SW 1271 (cell line): ENCODE results near the gene ERBB3.
A peak's percentile ranks its signal among the peaks of the same experiment; 100 is the strongest.
"Not testable (repeated sequence)": the region's sequence is repeated elsewhere in the genome, so short reads cannot be mapped to it uniquely, and the experiment has no call there.

Experiments used
- DNase-seq, 2 experiments: peaks; one replicate each; lab custom pipeline; 2025; lab: John Stamatoyannopoulos, UW

ERBB3 gene

DNA sequence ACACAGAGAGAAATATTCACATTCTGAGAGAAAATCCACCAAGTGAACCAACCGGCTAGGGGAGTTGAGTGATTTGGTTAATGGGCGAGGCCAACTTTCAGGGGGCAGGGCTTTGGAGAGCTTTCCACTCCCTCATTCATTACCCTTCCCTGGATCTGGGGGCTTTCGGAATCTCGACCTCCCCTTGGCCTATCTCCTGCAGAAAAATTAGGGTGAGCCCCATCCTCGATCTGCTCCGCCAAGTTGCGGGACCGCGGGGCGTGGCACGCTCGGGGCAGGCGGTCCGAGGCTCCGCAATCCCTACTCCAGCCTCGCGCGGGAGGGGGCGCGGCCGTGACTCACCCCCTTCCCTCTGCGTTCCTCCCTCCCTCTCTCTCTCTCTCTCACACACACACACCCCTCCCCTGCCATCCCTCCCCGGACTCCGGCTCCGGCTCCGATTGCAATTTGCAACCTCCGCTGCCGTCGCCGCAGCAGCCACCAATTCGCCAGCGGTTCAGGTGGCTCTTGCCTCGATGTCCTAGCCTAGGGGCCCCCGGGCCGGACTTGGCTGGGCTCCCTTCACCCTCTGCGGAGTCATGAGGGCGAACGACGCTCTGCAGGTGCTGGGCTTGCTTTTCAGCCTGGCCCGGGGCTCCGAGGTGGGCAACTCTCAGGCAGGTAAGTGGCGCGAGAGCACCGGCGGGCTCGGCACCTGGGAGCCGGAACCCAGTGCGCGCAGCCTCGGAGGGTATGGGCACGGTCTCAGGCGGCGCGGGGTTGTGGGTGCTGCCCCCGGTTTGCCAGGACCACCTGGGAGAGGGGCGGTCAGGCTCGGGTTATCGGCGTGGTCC, at the start of gene ERBB3:
Gene ERBB3 (plus strand): TSS at position 443 of the 833 bp plus-strand sequence. CDS start 136 bp downstream, at position 579.
- DNase-seq, result peak; percentile 47 to 76

DNA sequence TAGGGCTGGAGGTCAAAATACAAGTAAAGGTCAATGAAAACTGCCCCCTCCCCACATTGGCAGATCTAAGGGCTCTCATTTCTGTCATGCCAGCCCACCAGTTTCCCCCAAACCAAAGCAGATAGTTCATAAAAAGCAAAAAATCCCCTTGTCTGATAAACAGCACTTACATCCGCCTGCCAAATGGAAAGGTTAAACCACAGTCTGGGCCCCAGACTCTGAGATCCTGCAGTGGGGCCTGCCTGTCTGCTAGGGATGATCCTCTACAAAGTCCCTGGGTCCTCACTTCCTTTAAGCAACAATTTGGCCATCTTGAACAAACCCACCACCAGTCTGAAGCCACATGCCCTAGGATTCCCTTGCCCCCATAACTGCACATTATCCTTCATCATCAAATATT, 48.0 kb upstream of the ERBB3 start:
- DNase-seq, result no peak

DNA sequence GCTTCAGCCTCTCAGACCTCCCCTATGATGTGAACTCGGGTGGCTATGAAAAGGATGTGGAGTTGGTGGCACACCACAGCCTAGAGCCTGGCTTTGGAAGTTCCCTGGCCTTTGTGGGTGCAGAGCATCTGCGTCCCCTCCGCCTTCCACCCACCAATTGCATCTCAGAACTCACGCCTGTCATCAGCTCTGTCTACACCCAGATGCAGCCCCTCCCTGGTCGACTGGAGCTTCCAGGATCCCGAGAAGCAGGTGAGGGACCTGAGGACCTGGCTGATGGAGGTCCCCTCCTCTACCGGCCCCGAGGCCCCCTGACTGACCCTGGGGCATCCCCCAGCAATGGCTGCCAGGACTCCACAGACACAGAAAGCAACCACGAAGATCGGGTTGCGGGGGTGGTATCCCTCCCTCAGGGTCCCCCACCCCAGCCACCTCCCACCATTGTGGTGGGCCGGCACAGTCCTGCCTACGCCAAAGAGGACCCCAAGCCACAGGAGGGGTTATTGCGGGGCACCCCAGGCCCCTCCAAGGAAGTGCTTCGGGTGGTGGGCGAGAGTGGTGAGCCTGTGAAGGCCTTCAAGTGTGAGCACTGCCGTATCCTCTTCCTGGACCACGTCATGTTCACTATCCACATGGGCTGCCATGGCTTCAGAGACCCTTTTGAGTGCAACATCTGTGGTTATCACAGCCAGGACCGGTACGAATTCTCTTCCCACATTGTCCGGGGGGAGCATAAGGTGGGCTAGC, 45.2 kb upstream of the ERBB3 start:
- no peak for DNase-seq

DNA sequence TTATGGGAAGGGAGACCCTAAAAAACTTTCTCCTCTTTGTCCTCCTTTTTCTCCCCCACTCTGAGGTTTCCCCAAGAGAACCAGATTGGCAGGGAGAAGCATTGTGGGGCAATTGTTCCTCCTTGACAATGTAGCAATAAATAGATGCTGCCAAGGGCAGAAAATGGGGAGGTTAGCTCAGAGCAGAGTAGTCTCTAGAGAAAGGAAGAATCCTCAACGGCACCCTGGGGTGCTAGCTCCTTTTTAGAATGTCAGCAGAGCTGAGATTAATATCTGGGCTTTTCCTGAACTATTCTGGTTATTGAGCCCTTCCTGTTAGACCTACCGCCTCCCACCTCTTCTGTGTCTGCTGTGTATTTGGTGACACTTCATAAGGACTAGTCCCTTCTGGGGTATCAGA, 42.8 kb upstream of the ERBB3 start:
- DNase-seq, result no peak

DNA sequence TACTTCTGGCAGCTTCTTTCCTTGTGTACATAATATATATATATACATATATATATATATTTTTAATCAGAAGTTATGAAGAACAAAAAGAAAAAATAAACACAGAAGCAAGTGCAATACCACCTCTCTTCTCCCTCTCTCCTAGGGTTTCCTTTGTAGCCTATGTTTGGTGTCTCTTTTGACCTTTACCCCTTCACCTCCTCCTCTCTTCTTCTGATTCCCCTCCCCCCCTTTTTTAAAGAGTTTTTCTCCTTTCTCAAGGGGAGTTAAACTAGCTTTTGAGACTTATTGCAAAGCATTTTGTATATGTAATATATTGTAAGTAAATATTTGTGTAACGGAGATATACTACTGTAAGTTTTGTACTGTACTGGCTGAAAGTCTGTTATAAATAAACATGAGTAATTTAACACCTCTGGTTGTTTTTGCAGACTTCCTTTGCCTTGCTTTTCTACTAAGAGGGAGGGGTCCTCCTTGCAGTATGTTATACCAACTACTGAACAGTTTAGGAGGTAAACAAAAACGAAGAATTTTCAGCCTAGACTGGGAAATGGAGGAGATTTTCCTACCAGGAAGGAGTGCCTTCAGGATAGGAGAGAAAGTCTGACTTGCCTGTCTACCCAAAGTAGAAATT, 41.8 kb upstream of the ERBB3 start:
- no peak for DNase-seq

DNA sequence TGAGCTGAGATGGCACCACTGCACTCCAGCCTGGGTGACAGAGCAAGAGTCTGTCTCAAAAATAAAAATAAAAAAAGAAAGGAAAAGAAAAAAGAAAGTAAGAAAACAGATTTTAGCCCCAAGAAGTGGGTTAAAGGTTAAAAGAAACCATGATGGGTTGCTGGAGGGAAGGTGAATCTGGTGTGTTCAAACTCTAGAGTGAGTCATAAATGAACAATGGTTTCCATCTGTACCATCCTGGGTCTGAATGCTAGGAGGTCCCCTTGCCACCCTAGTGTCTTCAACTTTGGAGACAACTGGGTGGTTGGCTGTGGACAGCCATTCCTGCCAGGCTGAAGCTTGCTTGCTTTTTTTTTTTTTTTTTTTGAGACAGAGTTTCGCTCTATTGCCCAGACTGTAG, 39.8 kb upstream of the ERBB3 start:
- no peak for DNase-seq

DNA sequence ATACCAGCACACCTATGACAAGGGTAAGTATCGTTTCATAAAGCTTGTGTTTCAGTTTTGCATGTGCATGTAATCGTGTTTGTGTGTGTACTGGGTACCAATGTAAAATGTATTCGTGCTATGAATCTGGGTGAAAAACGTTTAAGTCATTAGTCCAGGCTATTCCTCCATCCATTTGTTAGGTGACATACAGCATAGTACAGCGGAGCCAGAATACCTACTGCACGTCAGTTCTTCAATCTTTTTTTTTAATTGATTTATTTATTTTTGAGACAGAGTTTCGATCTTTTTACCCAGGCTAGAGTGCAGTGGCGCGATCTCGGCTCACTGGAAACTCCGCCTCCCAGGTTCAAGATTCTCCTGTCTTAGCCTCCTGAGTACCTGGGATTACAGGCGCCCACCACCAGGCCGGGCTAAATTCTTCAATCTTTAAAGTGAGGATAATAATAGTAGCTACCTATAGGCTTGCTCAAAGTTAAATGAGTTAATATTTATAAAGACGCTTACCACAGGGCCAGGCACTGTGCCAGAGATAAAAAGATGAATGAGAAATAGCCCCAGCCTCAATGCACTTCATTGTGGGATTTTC, 38.9 kb upstream of the ERBB3 start:
- no peak for DNase-seq

DNA sequence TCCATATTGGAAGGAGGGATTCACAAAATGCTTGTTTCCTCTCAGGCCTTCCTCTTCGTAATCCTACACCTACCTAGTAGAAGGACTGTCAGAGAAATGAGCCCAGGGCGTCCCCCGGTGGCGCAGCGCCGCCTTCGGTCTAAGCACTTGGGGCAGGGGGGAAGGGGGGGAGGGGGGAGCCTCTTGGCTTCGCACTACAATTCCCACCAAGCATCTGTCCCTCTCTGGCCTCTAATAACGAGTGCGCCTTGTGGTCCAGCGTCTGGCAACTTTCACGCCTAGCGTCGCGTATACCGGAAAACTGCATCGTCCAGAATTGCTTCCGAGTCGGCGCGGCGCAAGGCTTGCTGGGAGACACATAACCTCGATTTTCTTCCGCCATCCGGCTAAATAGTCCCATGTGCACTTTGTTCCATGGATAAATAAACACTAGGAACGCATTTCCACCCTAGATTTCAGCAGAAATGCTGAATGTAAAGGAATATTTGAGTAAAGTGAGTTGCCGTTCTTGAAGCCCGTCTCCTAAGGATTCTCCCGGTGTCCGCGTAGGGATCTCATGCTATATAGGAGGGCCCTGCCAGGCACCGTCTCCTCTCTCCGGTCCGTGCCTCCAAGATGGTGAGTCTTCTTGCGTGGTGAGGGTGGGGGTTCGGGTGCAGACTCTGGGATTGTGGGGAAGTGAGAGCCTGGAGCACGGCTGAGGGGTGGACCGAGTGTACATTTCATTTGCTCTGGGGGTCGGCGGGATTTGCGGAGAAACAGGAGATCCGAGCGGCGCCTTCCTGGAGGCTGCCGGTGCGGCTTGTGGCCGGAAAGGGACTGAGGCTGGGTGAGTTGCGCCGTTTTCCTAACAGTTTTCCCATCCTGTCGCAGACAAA, 38.2 kb upstream of the ERBB3 start, which contains the start of gene RPS26:
Gene RPS26 (plus strand): TSS at position 367 of the 878 bp plus-strand sequence. CDS start 249 bp downstream, at position 616.
- DNase-seq, result peak; percentile 98 to 99

DNA sequence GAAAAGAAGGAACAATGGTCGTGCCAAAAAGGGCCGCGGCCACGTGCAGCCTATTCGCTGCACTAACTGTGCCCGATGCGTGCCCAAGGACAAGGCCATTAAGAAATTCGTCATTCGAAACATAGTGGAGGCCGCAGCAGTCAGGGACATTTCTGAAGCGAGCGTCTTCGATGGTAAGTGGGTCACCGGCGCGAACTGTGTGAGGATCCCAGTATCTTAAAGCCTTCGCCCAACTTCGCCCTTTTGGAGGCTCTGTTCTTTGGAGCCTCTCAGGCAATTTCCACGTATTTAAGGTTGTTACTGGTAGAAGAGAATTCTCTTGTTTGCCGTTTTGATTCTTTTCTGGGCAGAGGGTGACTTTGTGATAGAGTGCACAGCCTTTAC, 37.5 kb upstream of the ERBB3 start:
- DNase-seq, result not testable (repeated sequence)

DNA sequence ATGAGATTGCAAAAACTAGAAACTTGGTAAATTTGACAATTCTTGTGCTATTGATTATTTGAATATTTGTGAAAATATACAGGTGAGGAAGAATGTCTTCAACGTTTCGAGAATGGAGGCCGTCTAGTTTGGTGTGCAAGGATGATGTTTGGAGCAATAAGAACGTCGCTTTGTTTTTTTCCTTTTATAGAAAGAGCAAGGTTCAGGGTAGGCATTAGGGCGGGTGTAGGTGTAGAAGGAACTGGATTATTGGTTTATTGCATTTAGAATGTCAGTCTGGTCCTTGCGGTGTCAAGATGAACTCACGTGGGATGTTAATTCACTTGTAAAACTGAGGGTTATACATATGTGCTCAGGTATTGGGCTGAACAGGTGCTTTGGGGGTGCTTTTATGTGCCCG, 37.1 kb upstream of the ERBB3 start:
- no peak for DNase-seq

DNA sequence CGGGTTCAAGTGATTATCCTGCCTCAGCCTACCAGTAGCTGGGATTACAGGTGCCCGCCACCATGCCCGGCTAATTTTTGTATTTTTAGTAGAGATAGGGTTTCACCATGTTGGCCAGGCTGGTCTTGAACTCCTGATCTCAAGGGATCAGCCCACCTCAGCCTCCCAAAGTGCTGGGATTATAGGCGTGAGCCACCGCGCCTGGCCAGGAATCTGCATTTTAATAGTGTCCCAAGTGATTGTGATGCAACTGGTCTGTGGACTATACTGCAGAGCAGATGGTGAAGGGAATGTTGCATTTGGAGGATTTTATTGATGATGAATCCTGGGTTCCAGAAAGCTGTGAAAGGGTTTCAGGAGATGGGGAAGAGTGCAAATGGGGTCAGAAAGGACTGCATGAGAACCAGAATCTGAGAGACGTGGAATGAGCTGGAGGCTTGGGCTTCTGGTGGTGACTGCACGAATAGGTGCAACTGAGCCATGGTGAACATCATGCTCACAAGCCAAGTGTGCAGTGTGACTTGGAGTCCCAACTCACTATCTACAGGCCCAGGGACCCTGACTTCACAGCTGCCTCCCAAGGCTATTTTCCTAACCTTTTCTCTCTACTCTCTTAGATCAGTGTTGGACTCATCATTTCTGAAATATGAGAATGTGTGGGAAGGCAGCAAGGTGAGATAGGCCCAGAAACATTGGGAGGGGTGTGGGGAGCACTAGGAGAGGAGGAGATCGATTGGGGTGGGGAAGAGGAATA, 33.8 kb upstream of the ERBB3 start:
- no peak for DNase-seq

DNA sequence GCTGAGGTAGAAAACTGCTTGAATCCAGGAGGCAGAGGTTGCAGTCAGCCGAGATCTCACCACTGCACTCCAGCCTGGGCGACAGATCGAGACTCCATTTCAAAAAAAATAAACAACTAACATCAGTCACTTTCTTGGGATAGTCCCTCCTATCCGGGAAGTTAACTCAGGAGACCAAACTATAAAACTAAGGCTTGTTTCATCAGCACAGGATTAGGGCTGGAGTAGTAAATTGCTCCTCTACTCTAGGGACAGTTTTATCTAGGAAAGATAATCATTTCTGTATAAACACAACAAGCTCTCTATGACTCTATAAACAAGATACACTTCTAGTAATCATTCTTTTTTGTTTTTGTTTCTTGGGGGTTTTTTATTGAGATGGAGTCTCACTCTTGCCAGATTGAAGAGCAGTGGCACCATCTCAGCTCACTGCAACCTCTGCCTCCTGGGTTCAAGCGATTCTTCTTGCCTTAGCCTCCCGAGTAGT, 26.5 kb upstream of the ERBB3 start:
- no peak for DNase-seq

DNA sequence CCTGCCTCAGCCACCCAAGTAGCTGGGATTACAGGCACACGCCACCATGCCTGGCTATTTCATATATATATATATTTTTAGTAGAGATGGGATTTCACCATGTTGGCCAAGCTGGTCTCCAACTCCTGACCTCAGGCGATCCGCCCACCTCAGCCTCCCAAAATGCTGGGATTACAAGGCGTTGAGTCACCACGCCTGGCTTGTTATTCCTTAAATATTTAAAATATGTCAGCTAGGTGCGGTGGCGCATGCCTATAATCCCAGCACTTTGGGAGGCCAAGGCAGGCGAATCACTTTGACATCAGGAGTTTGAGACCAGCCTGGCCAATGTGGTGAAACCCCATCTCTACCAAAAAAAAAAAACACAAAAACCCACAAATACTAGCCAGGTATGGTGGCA, 20.0 kb upstream of the ERBB3 start:
- not testable (repeated sequence) for DNase-seq

DNA sequence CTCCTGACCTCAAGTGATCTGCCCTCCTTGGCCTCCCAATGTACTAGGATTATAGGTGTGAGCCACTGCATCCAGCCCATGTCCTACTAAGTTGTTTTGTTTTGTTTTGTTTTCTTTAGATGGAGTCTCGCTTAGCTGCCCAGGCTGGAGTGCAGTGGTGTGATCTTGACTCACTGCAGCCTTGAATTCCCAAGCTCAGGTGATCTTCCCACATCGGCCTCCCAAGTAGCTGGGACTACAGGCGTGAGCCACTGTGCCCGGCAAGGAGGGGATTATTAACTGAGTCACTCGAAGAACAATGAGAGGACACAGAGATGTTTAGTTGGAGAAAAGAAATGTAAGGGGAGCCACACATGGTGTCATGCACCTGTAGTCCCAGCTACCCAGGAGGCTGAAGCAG, 18.0 kb upstream of the ERBB3 start:
- DNase-seq, result no peak

DNA sequence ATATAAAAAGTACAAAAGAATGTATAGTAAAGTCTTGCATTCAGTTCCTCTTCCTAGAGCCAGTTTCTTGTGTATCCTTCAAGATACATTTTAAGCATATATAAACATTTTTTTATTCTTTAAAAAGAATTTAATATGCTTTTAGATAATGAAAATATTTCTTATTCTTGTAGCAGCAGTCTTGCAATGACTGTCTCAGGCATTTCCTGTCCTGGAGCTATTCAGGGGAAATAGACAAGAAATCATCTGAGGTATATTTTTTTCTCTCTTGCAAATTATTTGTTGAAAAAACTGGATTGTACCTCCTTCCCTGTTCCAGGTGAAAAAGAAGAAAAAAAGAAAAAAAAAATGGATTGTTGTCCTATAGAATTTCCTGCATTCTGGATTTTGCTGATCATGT, 17.0 kb upstream of the ERBB3 start:
- DNase-seq, result no peak

DNA sequence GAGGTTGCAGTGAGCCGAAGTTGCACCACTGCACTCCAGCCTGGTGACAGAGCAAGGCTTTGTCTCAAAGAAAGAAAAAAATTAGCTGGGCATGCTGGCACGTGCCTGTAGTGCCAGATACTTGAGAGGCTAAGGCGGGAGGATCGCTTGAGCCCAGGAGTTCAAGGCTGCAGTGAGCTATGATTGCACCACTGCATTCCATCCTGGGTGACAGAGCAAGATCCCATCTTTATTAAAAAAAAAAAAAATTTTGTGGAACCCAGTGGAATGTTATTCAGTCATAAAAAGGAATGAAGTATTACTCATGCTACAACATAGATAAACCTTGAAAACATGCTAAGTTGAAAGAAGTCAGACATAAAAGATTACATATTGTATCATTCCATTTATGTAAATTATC, 8.3 kb upstream of the ERBB3 start:
- no peak for DNase-seq

DNA sequence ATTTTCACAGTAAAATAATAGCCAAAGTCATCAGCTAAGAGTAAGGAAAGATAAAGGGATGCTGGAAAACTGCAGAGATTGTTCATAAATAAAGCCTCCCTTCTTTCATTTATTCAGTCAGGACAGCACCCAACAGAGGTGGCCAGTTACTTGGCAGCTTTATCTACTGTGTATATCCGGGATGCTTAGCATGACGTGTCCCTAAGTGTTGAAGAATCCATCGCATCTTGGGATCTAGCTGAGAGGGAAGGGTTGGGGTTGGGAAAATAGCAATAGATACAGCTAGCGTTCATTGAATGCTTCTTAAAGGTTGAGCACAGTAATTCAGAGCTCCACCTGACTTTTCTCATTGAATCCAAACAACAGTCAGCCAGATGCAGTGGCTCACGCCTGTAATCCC, 5.6 kb upstream of the ERBB3 start:
- DNase-seq, result no peak

DNA sequence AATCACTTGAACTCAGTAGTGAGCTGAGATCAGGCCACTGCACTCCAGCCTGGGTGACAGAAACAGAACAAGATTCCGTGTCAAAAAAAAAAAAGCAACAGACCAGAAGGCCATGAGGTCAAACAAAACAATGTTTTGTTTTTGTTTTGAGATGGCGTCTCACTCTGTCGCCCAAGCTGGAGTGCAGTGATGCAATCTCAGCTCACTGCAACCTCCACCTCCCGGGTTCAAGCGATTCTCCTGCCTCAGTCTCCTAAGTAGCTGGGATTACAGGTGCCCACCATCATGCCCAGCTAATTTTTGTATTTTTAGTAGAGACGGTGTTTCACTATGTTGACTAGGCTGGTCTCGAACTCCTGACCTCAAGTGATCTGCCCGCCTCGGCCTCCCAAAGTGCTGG, 2.0 kb upstream of the ERBB3 start:
- DNase-seq, result not testable (repeated sequence)

DNA sequence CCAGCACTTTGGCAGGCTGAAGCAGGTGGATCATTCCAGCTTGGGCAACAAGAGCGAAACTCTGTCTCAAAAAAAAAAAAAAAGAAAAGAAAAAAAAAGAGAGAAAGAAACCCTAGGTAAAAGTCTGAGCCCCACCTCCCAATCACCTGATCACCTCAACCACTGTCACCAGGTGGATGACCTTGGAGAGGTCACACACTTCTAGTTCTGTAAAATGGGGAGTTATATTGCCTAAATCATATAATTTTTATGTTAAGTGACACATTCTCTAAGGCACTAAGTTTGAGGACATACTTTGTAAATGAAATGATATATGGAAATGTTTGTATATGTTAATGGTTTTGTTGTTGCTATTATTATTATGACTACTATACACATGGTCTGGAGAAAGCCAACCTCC, 1.5 kb upstream of the ERBB3 start:
- no peak for DNase-seq

DNA sequence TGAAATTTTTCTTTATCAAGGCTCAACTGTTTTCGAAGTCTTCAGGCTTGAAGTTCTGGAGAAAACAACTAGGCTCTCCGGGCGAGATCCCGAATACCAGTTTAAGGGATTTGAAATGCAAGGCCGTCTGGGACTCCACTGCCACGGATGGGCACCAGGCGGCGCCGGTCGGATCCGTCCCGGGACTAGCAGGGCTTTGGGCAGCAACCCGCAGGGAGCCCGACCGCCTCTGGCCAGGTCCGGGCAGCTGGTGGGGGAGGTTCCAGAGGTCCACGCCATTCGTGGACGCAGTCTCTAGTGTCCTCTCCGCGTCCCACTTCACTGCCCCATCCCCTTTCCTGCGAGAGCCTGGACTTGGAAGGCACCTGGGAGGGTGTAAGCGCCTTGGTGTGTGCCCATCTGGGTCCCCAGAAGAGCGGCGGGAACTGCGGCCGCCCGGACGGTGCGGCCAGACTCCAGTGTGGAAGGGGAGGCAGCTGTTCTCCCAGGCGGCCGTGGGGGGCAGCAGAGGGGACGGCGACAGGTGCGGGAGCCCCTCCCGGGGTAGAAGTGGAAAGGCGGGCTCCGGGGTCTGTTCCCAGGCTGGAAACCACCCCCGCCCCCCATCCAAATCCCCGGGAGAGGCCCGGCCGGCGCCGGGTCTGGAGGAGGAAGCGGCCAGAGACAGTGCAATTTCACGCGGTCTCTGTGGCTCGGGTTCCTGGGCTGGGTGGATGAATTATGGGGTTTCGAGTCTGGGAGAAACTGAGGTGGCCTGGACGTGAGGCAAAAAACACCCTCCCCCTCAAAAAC, 838 bp upstream of the ERBB3 start:
- peak; percentile 72 to 86 for DNase-seq
